ENCODE data around the gene NOD2. TPM values are rescaled to one million over a fixed set of nuclear protein-coding genes. Genes with fewer than 3 reads are reported as not detected.
A peak's percentile ranks its signal among the peaks of the same experiment; 100 is the strongest.

NOD2 gene
- total RNA-seq, 1 experiment from 2014 or later: 0.11 TPM

DNA sequence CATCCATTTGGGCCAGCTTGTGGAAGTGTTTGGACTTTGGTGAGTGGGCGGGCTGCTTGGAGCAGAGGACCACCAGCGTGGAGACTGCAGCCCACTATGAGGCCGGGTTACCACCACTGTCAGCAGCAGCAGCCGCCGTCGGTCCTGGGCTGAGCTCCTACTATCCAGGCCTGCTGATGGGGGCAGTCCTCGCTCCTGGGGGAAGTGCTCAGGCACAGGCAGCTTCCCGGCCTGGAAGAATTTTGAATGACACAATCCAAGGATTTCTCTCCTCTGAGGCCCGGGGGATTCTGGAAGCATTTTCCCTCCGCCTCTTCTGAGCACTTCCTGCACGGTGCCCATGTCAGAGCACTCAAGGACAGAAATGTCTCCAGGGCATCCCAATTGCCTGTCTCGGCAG, 5.3 kb upstream of the NOD2 start:
- H3K27me3 Mint-ChIP-seq (ENCODE audit: low read depth): peaks cover 17% of the 10 kb centered on the region
- no peaks in the 10 kb centered on the region for H3K9me3 Mint-ChIP-seq
- ATAC-seq (peak; percentile 32; the same call in 1 of the 2 replicates), DNase-seq (ENCODE audit: low spot score) (no peak)
- ChIA-PET POLR2A (no interaction called here), CTCF (interaction anchor here (0.9 to 3.7 kb wide), 7 partner anchors 10 to 118 kb away, joined by 3 to 22 read pairs (median 5); no protein-coding TSS in a partner anchor)
- H3K4me1 Mint-ChIP-seq: no peaks in the 10 kb centered on the region
- H3K27ac Mint-ChIP-seq: no peak overlapping the region
- no peaks in the 10 kb centered on the region for H3K36me3 Mint-ChIP-seq
- no peak for TF ChIP-seq FOXP1 (CRISPR knock-in tag; IDR thresholded peaks at IDR 0.05; ENCODE audit: borderline replicate concordance)
- TF ChIP-seq, protein P1, sequence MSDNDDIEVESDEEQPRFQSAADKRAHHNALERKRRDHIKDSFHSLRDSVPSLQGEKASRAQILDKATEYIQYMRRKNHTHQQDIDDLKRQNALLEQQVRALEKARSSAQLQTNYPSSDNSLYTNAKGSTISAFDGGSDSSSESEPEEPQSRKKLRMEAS (CRISPR knock-in tag; IDR thresholded peaks at IDR 0.05): no peak
- TF ChIP-seq ZNF416 (CRISPR knock-in tag; IDR thresholded peaks at IDR 0.05): no peak
- TF ChIP-seq NFATC4 (CRISPR knock-in tag; IDR thresholded peaks at IDR 0.05): no peak
- TF ChIP-seq PRRX2 (CRISPR knock-in tag; IDR thresholded peaks at IDR 0.05): no peak
- TF ChIP-seq ESRRA (CRISPR knock-in tag; IDR thresholded peaks at IDR 0.05; ENCODE audit: borderline replicate concordance): no peak
- TF ChIP-seq, protein P2, sequence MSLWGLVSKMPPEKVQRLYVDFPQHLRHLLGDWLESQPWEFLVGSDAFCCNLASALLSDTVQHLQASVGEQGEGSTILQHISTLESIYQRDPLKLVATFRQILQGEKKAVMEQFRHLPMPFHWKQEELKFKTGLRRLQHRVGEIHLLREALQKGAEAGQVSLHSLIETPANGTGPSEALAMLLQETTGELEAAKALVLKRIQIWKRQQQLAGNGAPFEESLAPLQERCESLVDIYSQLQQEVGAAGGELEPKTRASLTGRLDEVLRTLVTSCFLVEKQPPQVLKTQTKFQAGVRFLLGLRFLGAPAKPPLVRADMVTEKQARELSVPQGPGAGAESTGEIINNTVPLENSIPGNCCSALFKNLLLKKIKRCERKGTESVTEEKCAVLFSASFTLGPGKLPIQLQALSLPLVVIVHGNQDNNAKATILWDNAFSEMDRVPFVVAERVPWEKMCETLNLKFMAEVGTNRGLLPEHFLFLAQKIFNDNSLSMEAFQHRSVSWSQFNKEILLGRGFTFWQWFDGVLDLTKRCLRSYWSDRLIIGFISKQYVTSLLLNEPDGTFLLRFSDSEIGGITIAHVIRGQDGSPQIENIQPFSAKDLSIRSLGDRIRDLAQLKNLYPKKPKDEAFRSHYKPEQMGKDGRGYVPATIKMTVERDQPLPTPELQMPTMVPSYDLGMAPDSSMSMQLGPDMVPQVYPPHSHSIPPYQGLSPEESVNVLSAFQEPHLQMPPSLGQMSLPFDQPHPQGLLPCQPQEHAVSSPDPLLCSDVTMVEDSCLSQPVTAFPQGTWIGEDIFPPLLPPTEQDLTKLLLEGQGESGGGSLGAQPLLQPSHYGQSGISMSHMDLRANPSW (CRISPR knock-in tag; conservative IDR thresholded peaks at IDR 0.05; ENCODE audit: low read depth): no peak
- no peak overlapping the region for H3K4me3 Mint-ChIP-seq

- Mint-ChIP-seq H3K27me3 (ENCODE audit: low read depth) (peaks cover 20% of the 10 kb centered on the region), H3K4me3 (no peak overlapping the region)
- TF ChIP-seq, protein P3, sequence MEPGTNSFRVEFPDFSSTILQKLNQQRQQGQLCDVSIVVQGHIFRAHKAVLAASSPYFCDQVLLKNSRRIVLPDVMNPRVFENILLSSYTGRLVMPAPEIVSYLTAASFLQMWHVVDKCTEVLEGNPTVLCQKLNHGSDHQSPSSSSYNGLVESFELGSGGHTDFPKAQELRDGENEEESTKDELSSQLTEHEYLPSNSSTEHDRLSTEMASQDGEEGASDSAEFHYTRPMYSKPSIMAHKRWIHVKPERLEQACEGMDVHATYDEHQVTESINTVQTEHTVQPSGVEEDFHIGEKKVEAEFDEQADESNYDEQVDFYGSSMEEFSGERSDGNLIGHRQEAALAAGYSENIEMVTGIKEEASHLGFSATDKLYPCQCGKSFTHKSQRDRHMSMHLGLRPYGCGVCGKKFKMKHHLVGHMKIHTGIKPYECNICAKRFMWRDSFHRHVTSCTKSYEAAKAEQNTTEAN (CRISPR knock-in tag; IDR thresholded peaks at IDR 0.05): no peak
- TF ChIP-seq ZMAT4 (CRISPR knock-in tag; IDR thresholded peaks at IDR 0.05) (no peak), CREB1 (CRISPR knock-in tag; IDR thresholded peaks at IDR 0.05) (no peak), CBFB (CRISPR knock-in tag; IDR thresholded peaks at IDR 0.05; ENCODE audit: low read depth) (no peak), SMAD4 (CRISPR knock-in tag; IDR thresholded peaks at IDR 0.05) (no peak), NFYB (CRISPR knock-in tag; conservative IDR thresholded peaks at IDR 0.05; ENCODE audit: low read depth) (no peak), NR2C2 (CRISPR knock-in tag; IDR thresholded peaks at IDR 0.05) (no peak), USF2 (CRISPR knock-in tag; IDR thresholded peaks at IDR 0.05) (no peak), USF1 (CRISPR knock-in tag; IDR thresholded peaks at IDR 0.05) (no peak), E2F5 (CRISPR knock-in tag; IDR thresholded peaks at IDR 0.05) (no peak), SP1 (CRISPR knock-in tag; conservative IDR thresholded peaks at IDR 0.05) (no peak), HMGA2 (CRISPR knock-in tag; IDR thresholded peaks at IDR 0.05) (no peak), ATF1 (CRISPR knock-in tag; IDR thresholded peaks at IDR 0.05) (no peak), ZNF671 (CRISPR knock-in tag; IDR thresholded peaks at IDR 0.05) (no peak), JAZF1 (CRISPR knock-in tag; IDR thresholded peaks at IDR 0.05) (no peak)
- TF ChIP-seq, protein P4, sequence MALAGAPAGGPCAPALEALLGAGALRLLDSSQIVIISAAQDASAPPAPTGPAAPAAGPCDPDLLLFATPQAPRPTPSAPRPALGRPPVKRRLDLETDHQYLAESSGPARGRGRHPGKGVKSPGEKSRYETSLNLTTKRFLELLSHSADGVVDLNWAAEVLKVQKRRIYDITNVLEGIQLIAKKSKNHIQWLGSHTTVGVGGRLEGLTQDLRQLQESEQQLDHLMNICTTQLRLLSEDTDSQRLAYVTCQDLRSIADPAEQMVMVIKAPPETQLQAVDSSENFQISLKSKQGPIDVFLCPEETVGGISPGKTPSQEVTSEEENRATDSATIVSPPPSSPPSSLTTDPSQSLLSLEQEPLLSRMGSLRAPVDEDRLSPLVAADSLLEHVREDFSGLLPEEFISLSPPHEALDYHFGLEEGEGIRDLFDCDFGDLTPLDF (CRISPR knock-in tag; IDR thresholded peaks at IDR 0.05): no peak
- TF ChIP-seq, protein P5, sequence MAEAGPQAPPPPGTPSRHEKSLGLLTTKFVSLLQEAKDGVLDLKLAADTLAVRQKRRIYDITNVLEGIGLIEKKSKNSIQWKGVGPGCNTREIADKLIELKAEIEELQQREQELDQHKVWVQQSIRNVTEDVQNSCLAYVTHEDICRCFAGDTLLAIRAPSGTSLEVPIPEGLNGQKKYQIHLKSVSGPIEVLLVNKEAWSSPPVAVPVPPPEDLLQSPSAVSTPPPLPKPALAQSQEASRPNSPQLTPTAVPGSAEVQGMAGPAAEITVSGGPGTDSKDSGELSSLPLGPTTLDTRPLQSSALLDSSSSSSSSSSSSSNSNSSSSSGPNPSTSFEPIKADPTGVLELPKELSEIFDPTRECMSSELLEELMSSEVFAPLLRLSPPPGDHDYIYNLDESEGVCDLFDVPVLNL (CRISPR knock-in tag; IDR thresholded peaks at IDR 0.05; ENCODE audit: borderline replicate concordance, low read depth): no peak
Observed at GRCh38 chr16:50688867-50689266, 4.5 kb upstream of the NOD2 start.

More at GRCh38 chr16:50688867-50689266, 4.5 kb upstream of the NOD2 start:
- no peak overlapping the region for H3K27ac Mint-ChIP-seq
- no peak for DNase-seq (ENCODE audit: low spot score)
- no peaks in the 10 kb centered on the region for H3K36me3 Mint-ChIP-seq
- H3K4me1 Mint-ChIP-seq: no peaks in the 10 kb centered on the region
- ChIA-PET POLR2A (no interaction called here), CTCF (interaction anchor here (1.5 kb wide), 1 partner anchor 11 kb away, joined by 4 read pairs; no protein-coding TSS in a partner anchor)
- H3K9me3 Mint-ChIP-seq: no peaks in the 10 kb centered on the region
- no peak for ATAC-seq
